Activated CD4-positive, alpha-beta T cell treated with anti-CD3 and anti-CD28 coated beads, Interleukin-2, amount 10 ng/mL, durations not matched to agents 7 days and 5 days (primary cell): ENCODE measurements around the gene GPRC5D. TPM values are rescaled to one million over a fixed set of nuclear protein-coding genes. Genes with fewer than 3 reads are reported as not detected.

Source experiments
- CTCF ChIA-PET: fragments of 350-600 bp; sonication (Branson Sonifier 250); formaldehyde crosslinking; loops from one replicate; lab custom pipeline; 2021; ENCODE audit warnings: antibody characterized with exemption; lab: Charles Lee
- POLR2A ChIA-PET: fragments of 350-600 bp; sonication (Branson Sonifier 250); formaldehyde crosslinking; loops from one replicate; lab custom pipeline; 2021; ENCODE audit warnings: antibody characterized with exemption; lab: Charles Lee
- DNase-seq: peaks from one replicate; pipeline ENCODE4 v3.0.0-alpha.2; 2020
- H3K27ac Mint-ChIP-seq: one replicate; pipeline ENCODE4 v1.8.0; 2021; ENCODE audit warnings: mild to moderate bottlenecking, moderate library complexity, mixed read lengths
- H3K27me3 Mint-ChIP-seq: one replicate; pipeline ENCODE4 v1.8.0; 2021; ENCODE audit warnings: mixed read lengths
- H3K36me3 Mint-ChIP-seq: one replicate; pipeline ENCODE4 v1.8.0; 2021; ENCODE audit warnings: low read depth, mixed read lengths
- H3K4me1 Mint-ChIP-seq: one replicate; pipeline ENCODE4 v1.8.0; 2021; ENCODE audit warnings: mixed read lengths
- H3K4me3 Mint-ChIP-seq: one replicate; pipeline ENCODE4 v1.8.0; 2021; ENCODE audit warnings: mild to moderate bottlenecking, moderate library complexity, mixed read lengths
- H3K9me3 Mint-ChIP-seq: one replicate; pipeline ENCODE4 v1.8.0; 2021; ENCODE audit warnings: mixed read lengths
- total RNA-seq, 2 experiments: library from RNA; stranded (reverse); gene quantifications; one replicate each; pipeline ENCODE4 v1.2.3, GENCODE V29; 2021

GPRC5D gene
- total RNA-seq, 2 experiments from 2014 or later = 0.22 to 0.67 TPM

- CTCF ChIA-PET = interaction anchor here (0.9 to 1.5 kb wide), 2 partner anchors 9 to 46 kb away, joined by 3 read pairs; no protein-coding TSS in a partner anchor
Observed at GRCh38 chr12:12898911-12899511, 53.0 kb downstream of the GPRC5D start.

GRCh38 chr12:12898136-12898717, 53.7 kb downstream of the GPRC5D start:
- Mint-ChIP-seq H3K27ac (no peak overlapping the region), H3K27me3 (peaks cover 9% of the 10 kb centered on the region), H3K4me3 (no peak overlapping the region), H3K4me1 (peaks cover 22% of the 10 kb centered on the region), H3K36me3 (no peaks in the 10 kb centered on the region), H3K9me3 (no peaks in the 10 kb centered on the region)
- ChIA-PET POLR2A (no interaction called here), CTCF (interaction anchor here (0.6 kb wide), 1 partner anchor 18 kb away, joined by 3 read pairs; no protein-coding TSS in a partner anchor)
- DNase-seq = no peak

More at GRCh38 chr12:12898911-12899511, 53.0 kb downstream of the GPRC5D start:
- Mint-ChIP-seq H3K4me1 (peaks cover 22% of the 10 kb centered on the region), H3K9me3 (no peaks in the 10 kb centered on the region), H3K36me3 (no peaks in the 10 kb centered on the region), H3K27me3 (peaks cover 7% of the 10 kb centered on the region), H3K27ac (no peak overlapping the region), H3K4me3 (no peak overlapping the region)
- POLR2A ChIA-PET = interaction anchor here (0.6 kb wide), 1 partner anchor 81 kb away, joined by 3 read pairs; no protein-coding TSS in a partner anchor
- DNase-seq = no peak

- Mint-ChIP-seq H3K4me1 (peaks cover 18% of the 10 kb centered on the region), H3K27me3 (peaks cover 18% of the 10 kb centered on the region), H3K36me3 (no peaks in the 10 kb centered on the region), H3K9me3 (no peaks in the 10 kb centered on the region), H3K4me3 (no peak overlapping the region), H3K27ac (no peak overlapping the region)
- DNase-seq = no peak
- POLR2A ChIA-PET = no interaction called here
- CTCF ChIA-PET = no interaction called here
Observed at GRCh38 chr12:12897302-12897701, 54.7 kb downstream of the GPRC5D start.

- ChIA-PET CTCF (interaction anchor here (0.6 kb wide), 1 partner anchor 1512 kb away, joined by 3 read pairs; no protein-coding TSS in a partner anchor), POLR2A (interaction anchor here (0.9 kb wide), 1 partner anchor 77 kb away, joined by 4 read pairs; no protein-coding TSS in a partner anchor)
- Mint-ChIP-seq H3K27ac (no peak overlapping the region), H3K9me3 (no peaks in the 10 kb centered on the region), H3K4me3 (no peak overlapping the region), H3K36me3 (no peaks in the 10 kb centered on the region), H3K4me1 (peaks cover 18% of the 10 kb centered on the region), H3K27me3 (peaks cover 24% of the 10 kb centered on the region)
- no peak for DNase-seq
Observed at GRCh38 chr12:12896260-12896659, 55.7 kb downstream of the GPRC5D start.

GRCh38 chr12:12893438-12893837, 58.5 kb downstream of the GPRC5D start:
- Mint-ChIP-seq H3K9me3 (no peaks in the 10 kb centered on the region), H3K27me3 (peaks cover 41% of the 10 kb centered on the region), H3K36me3 (no peaks in the 10 kb centered on the region), H3K27ac (no peak overlapping the region), H3K4me3 (no peak overlapping the region), H3K4me1 (peaks cover 15% of the 10 kb centered on the region)
- DNase-seq = no peak
- POLR2A ChIA-PET = no interaction called here
- CTCF ChIA-PET = interaction anchor here (2.0 kb wide), 1 partner anchor 13 kb away, joined by 9 read pairs; no protein-coding TSS in a partner anchor

- Mint-ChIP-seq H3K9me3 (no peaks in the 10 kb centered on the region), H3K27me3 (peaks cover 41% of the 10 kb centered on the region), H3K4me1 (peaks cover 15% of the 10 kb centered on the region), H3K4me3 (no peak overlapping the region), H3K27ac (no peak overlapping the region), H3K36me3 (no peaks in the 10 kb centered on the region)
- no peak for DNase-seq
- ChIA-PET POLR2A (no interaction called here), CTCF (interaction anchor here (1.3 to 2.0 kb wide), 2 partner anchors 12 to 13 kb away, joined by 3 to 9 read pairs; no protein-coding TSS in a partner anchor)
Observed at GRCh38 chr12:12892681-12893141, 59.3 kb downstream of the GPRC5D start.

GRCh38 chr12:12891881-12892355, 60.1 kb downstream of the GPRC5D start:
- H3K4me3 Mint-ChIP-seq = no peak overlapping the region
- no peak for DNase-seq
- ChIA-PET POLR2A (no interaction called here), CTCF (interaction anchor here (1.2 to 2.0 kb wide), 3 partner anchors 11 to 14 kb away, joined by 3 to 9 read pairs (median 4); no protein-coding TSS in a partner anchor)
- H3K9me3 Mint-ChIP-seq = no peaks in the 10 kb centered on the region
- peaks cover 15% of the 10 kb centered on the region for H3K4me1 Mint-ChIP-seq
- H3K27ac Mint-ChIP-seq = no peak overlapping the region
- peaks cover 38% of the 10 kb centered on the region for H3K27me3 Mint-ChIP-seq
- H3K36me3 Mint-ChIP-seq = no peaks in the 10 kb centered on the region

GRCh38 chr12:12891080-12891880, 60.7 kb downstream of the GPRC5D start, which contains the start of gene GPRC5A:
GPRC5A (plus strand) TSS chr12:12891562; CDS start chr12:12908250, 16,688 bp downstream.
- peak; percentile 30 for DNase-seq
- Mint-ChIP-seq H3K36me3 (no peaks in the 10 kb centered on the region), H3K4me1 (peaks cover 15% of the 10 kb centered on the region), H3K9me3 (no peaks in the 10 kb centered on the region), H3K27ac (no peak within 1 kb of the TSS), H3K4me3 (peak within 1 kb of the TSS; percentile 72), H3K27me3 (peaks cover 38% of the 10 kb centered on the region)
- POLR2A ChIA-PET = no interaction called here
- CTCF ChIA-PET = interaction anchor here (0.6 to 2.0 kb wide), 3 partner anchors 11 to 61 kb away, joined by 3 to 9 read pairs (median 4); no protein-coding TSS in a partner anchor

Other genes starting within 250 kb of the GPRC5D start
- gene CDKN1B, start 234.8 kb downstream of the GPRC5D start, total RNA-seq = 100 to 1,000 TPM; 105 to 117 TPM
- 10 to 100 TPM; 14.4 to 15.5 TPM for gene APOLD1, start 166.5 kb downstream of the GPRC5D start, total RNA-seq
- gene DDX47, start 138.8 kb downstream of the GPRC5D start, total RNA-seq = 10 to 100 TPM; 54.5 to 59.0 TPM
- under 1 TPM; 0.08 to 0.15 TPM for gene GPRC5A, start 60.6 kb downstream of the GPRC5D start, total RNA-seq
- 10 to 100 TPM; 19.6 to 21.2 TPM for gene HEBP1, start 48.1 kb upstream of the GPRC5D start, total RNA-seq
- gene FAM234B, start 92.2 kb upstream of the GPRC5D start, total RNA-seq = 1 to 10 TPM; 3.9 to 4.4 TPM
- gene GSG1, start 151.5 kb upstream of the GPRC5D start, total RNA-seq = not detected
- 10 to 100 TPM; 35.0 to 36.1 TPM for gene EMP1, start 244.6 kb upstream of the GPRC5D start, total RNA-seq